ENCODE data around the gene TUBB.

The TUBB gene

GRCh38 chr6:30735668-30736314 lies 15.6 kb downstream of the TUBB start:
- Histone ChIP-seq H3K9me2 (replicated peaks; ENCODE audit: low read depth, low read length) (no peaks in the 10 kb centered on the region), H4K20me1 (ENCODE audit: insufficient read depth, low read length, poor library complexity, severe bottlenecking) (peaks cover 8% of the 10 kb centered on the region), H3K4me1 (ENCODE audit: insufficient read depth, low read length, poor library complexity, severe bottlenecking) (peaks cover 38% of the 10 kb centered on the region), H2AFZ (ENCODE audit: low read length) (no peak overlapping the region), H3K4me2 (ENCODE audit: low read depth, low read length, poor library complexity, severe bottlenecking) (no peak overlapping the region), H3K9me3 (ENCODE audit: insufficient read depth, low read depth, low read length) (no peaks in the 10 kb centered on the region), H3K36me3 (ENCODE audit: insufficient read depth, low read length) (no peaks in the 10 kb centered on the region; the same call in 1 of the 2 replicates), H3K79me2 (ENCODE audit: insufficient read depth, low read length) (peaks cover 35% of the 10 kb centered on the region), H3K9ac (ENCODE audit: low read depth, low read length, poor library complexity, severe bottlenecking) (no peak overlapping the region), H3F3A (ENCODE audit: low read depth) (peaks cover 8% of the 10 kb centered on the region; the same call in 1 of the 2 replicates), H3K27me3 (ENCODE audit: insufficient read depth, low read length, poor library complexity, severe bottlenecking) (no peaks in the 10 kb centered on the region), H3K4me3 (ENCODE audit: low read length, poor library complexity, severe bottlenecking) (no peak overlapping the region)
- TF ChIP-seq EZH2phosphoT487 (IDR thresholded peaks at IDR 0.05; ENCODE audit: borderline replicate concordance): no peak
- TF ChIP-seq CTCF (conservative IDR thresholded peaks at IDR 0.05; ENCODE audit: low read length): no peak

GRCh38 chr6:30738532-30738931 lies 18.4 kb downstream of the TUBB start:
- Histone ChIP-seq H3K4me1 (ENCODE audit: insufficient read depth, low read length, poor library complexity, severe bottlenecking) (peaks cover 55% of the 10 kb centered on the region), H3K9me3 (ENCODE audit: insufficient read depth, low read depth, low read length) (no peaks in the 10 kb centered on the region), H3K27me3 (ENCODE audit: insufficient read depth, low read length, poor library complexity, severe bottlenecking) (no peaks in the 10 kb centered on the region), H4K20me1 (ENCODE audit: insufficient read depth, low read length, poor library complexity, severe bottlenecking) (peaks cover 22% of the 10 kb centered on the region), H3K9me2 (replicated peaks; ENCODE audit: low read depth, low read length) (no peaks in the 10 kb centered on the region), H3K79me2 (ENCODE audit: insufficient read depth, low read length) (peaks cover 51% of the 10 kb centered on the region), H3K4me3 (ENCODE audit: low read length, poor library complexity, severe bottlenecking) (peak overlapping the region; percentile 46), H3K9ac (ENCODE audit: low read depth, low read length, poor library complexity, severe bottlenecking) (peak overlapping the region; percentile 50), H3F3A (ENCODE audit: low read depth) (peaks cover 11% of the 10 kb centered on the region), H3K4me2 (ENCODE audit: low read depth, low read length, poor library complexity, severe bottlenecking) (peak overlapping the region; percentile 70), H3K36me3 (ENCODE audit: insufficient read depth, low read length) (no peaks in the 10 kb centered on the region; the same call in 1 of the 2 replicates), H2AFZ (ENCODE audit: low read length) (no peak overlapping the region)
- TF ChIP-seq EZH2phosphoT487 (IDR thresholded peaks at IDR 0.05; ENCODE audit: borderline replicate concordance) (no peak), CTCF (conservative IDR thresholded peaks at IDR 0.05; ENCODE audit: low read length) (no peak)

GRCh38 chr6:30740540-30740870 lies 20.4 kb downstream of the TUBB start:
- Histone ChIP-seq H3K9ac (ENCODE audit: low read depth, low read length, poor library complexity, severe bottlenecking) (peak overlapping the region; percentile 89), H4K20me1 (ENCODE audit: insufficient read depth, low read length, poor library complexity, severe bottlenecking) (peaks cover 24% of the 10 kb centered on the region)

More at GRCh38 chr6:30740540-30740870, 20.4 kb downstream of the TUBB start:
- Histone ChIP-seq H2AFZ (ENCODE audit: low read length) (no peak overlapping the region), H3K4me2 (ENCODE audit: low read depth, low read length, poor library complexity, severe bottlenecking) (peak overlapping the region; percentile 2), H3K36me3 (ENCODE audit: insufficient read depth, low read length) (no peaks in the 10 kb centered on the region; the same call in 1 of the 2 replicates), H3F3A (ENCODE audit: low read depth) (peaks cover 11% of the 10 kb centered on the region), H3K9me3 (ENCODE audit: insufficient read depth, low read depth, low read length) (no peaks in the 10 kb centered on the region), H3K27me3 (ENCODE audit: insufficient read depth, low read length, poor library complexity, severe bottlenecking) (no peaks in the 10 kb centered on the region), H3K4me3 (ENCODE audit: low read length, poor library complexity, severe bottlenecking) (no peak overlapping the region), H3K9me2 (replicated peaks; ENCODE audit: low read depth, low read length) (no peaks in the 10 kb centered on the region), H3K79me2 (ENCODE audit: insufficient read depth, low read length) (peaks cover 50% of the 10 kb centered on the region), H3K4me1 (ENCODE audit: insufficient read depth, low read length, poor library complexity, severe bottlenecking) (peaks cover 67% of the 10 kb centered on the region)
- TF ChIP-seq EZH2phosphoT487 (IDR thresholded peaks at IDR 0.05; ENCODE audit: borderline replicate concordance) (no peak), CTCF (conservative IDR thresholded peaks at IDR 0.05; ENCODE audit: low read length) (no peak)

Measured in Loucy (cell line).